GM12872 (cell line): ENCODE measurements around the gene DNM2.

Source experiments
- TF ChIP-seq, protein P1 (sequence below): IDR thresholded peaks from 3 replicates; pipeline ENCODE4 v1.5.1; 2011; ENCODE audit warnings: low read depth, mild to moderate bottlenecking, low read length, moderate library complexity; ENCODE audit not compliant: insufficient read depth

DNM2 gene

DNA sequence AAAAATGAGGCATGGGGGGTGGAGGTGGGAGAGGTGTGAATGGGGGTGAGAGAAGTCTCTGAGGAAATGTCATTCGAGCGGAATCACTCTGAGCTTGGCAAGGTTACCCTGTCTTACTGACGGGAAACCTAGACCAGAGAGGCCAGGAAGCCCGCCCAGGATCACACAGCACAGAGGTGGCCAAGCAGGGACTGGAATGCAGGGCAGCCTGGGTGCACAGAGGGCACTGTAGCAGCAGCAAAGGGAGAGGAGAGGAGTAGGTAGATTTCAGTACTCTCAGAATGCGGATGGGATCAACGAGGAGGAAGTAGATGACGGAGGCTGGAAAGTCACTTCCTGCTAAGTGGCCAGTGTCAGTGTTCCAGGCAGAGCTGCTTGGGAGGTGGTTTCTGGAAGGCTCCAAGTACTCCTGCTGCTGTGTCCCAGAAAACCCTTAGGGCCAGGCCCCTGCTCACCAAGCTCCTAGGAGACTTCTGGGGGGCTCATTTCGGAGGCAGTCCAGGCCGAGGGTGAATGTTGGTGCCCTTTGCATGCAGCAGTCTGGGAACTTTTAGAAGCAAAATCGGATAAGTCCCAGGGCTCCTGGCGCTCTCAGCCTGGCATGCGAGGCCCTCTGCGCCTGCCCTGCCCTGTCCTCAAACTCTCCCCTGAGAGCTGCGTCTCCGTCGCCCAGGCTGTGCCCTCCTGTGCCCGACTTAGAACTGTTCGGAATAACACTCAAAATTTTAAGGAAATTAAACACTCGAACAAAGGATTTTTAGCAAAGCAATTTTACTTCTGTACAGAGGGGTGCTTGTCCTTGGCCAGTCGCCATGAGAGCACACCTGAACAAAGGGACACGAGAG is 33.5 kb downstream of the DNM2 start:
- TF ChIP-seq, protein P1, sequence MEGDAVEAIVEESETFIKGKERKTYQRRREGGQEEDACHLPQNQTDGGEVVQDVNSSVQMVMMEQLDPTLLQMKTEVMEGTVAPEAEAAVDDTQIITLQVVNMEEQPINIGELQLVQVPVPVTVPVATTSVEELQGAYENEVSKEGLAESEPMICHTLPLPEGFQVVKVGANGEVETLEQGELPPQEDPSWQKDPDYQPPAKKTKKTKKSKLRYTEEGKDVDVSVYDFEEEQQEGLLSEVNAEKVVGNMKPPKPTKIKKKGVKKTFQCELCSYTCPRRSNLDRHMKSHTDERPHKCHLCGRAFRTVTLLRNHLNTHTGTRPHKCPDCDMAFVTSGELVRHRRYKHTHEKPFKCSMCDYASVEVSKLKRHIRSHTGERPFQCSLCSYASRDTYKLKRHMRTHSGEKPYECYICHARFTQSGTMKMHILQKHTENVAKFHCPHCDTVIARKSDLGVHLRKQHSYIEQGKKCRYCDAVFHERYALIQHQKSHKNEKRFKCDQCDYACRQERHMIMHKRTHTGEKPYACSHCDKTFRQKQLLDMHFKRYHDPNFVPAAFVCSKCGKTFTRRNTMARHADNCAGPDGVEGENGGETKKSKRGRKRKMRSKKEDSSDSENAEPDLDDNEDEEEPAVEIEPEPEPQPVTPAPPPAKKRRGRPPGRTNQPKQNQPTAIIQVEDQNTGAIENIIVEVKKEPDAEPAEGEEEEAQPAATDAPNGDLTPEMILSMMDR = no peak

- TF ChIP-seq, protein P1 = no peak
Measured at GRCh38 chr19:10752237-10752912, 34.5 kb downstream of the DNM2 start.

DNA sequence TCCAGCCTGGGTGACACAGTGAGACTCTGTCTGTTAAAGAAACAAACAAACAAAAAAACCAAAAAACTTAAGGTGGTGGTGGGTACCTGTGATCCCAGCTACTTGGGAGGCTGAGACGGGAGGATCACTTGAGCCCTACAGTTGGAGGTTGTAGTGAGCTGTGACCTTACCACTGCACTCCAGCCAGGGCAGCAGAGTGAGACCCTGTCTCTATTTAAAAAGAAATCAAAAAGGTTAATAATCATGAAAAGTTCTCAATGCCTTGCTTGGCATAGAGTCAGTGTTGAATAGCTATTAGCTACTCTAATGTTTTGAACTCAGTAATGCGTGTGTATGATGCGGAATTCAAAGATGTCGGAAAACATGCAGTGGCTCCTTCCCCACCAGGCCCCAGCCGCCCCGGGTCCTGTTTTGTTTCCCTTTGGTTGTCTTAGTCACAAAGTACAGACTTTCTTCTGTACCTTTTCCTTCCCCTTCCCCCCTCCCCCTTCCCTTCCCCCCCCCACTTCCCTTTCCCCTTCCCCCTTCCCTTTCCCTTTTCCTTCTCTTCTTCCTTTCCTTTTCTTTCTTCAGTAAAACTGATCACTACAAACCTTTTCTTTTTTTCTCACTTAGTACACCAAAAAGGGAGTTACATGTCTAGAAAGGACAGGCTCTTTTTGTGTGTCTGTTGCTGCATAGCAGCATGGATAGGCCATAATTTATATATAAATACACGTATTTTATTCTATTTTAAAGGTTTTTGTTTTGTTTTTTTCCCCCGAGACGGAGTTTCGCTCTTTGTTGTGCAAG is 35.2 kb downstream of the DNM2 start:
- TF ChIP-seq, protein P1 = no peak

- TF ChIP-seq, protein P1 = no peak
Measured at GRCh38 chr19:10756371-10756770, 38.5 kb downstream of the DNM2 start.

DNA sequence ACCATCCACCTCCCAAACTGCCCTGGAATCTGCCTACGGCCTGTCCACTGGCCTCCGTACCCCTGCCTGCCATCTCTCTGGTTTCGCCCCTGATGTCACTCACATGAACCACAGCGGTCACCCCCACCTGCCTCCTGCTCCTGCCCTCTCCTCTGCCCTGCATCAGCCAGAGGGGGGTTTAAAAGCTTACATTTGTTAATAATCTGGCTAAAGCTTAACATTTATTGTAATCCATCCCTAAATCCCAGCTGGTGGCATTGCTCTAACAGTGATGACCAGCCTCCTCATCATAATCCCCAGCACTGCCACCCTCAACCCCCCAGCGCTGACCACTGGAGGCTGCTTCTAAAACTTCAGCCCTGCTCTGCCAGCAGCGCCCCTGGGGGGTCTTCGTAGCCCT is 38.9 kb downstream of the DNM2 start:
- TF ChIP-seq, protein P1 = no peak

DNA sequence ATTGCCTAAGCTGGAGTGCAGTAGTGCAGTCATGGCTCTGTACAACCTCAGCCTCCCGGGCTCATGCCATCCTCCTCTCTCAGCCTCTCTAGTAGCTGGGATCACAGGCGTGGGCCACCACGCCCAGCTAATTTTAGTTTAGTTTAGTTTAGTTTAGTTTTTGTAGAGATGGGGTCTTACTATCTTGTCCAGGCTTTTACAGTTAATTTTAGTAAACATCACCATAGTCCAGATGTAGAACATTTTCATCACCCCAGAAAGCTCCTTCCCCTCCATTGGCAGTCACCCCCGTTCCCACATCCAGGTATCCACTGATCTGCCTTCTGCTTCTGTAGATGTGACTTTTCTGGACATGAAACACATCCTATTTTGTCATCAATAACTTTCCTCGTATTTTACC is 41.1 kb downstream of the DNM2 start:
- TF ChIP-seq, protein P1 = no peak

DNA sequence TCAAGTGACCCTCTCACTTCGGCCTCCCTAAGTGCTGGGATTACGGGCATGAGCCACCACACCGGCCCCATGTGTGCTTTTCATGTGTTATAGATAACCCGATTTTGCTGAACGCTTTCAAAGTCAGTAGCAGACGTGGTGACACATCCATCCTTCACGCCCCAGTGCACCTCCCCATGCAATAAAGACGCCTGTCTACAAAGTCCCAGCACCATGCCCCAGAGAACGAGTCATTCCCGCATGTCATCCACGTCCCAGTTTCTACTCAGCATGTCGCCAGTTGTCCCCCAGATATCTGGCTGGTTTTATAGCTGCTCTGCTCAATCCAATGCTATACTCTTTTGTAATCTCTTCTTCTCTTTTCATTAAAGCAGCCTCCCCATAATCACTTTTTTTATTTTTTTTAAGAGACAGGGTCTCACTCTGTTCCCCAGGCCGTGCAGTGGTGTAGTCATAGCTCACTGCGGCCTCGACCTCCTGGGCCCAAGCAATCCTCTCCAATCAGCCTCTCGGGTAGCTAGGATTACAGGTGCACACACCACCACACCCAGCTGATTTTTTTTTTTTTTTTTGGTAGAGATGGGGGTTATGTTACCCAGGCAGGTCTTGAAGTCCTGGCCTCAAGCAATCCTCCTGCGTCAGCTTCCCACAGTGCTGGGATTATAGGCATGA is 42.5 kb downstream of the DNM2 start:
- TF ChIP-seq, protein P1 = no peak
